Spleen (tissue), 11 donors: ENCODE data around the gene MCOLN1. TPM values are rescaled to one million over a fixed set of nuclear protein-coding genes. Genes with fewer than 3 reads are reported as not detected.

Experiments
- DNase-seq: peaks from one replicate; pipeline ENCODE4 v3.0.0-alpha.2; 2020
- H3K27ac ChIP-seq, 8 donors: fragments of 200-600 bp; sonication (generic) in 7 of 8; 1 replicate in 4 of 8; 2 replicates in 4 of 8; pipeline versions ENCODE4 v1.5.0 to v1.8.0; 2016 to 2021; ENCODE audit warnings: inconsistent platforms in 4 of 8, mild to moderate bottlenecking in 4 of 8, moderate library complexity in 1 of 8
- H3K27me3 ChIP-seq, 7 donors: fragments of 200-600 bp; sonication (generic) in 6 of 7; replicated peaks in 1 of 7; 1 replicate in 4 of 7; 2 replicates in 3 of 7; pipeline versions ENCODE4 v1.5.0 to v1.8.0; 2016 to 2021; ENCODE audit warnings: inconsistent platforms in 3 of 7, mild to moderate bottlenecking in 1 of 7
- H3K36me3 ChIP-seq, 6 donors: fragments of 200-600 bp; sonication (generic) in 5 of 6; 1 replicate in 4 of 6; 2 replicates in 2 of 6; pipeline versions ENCODE4 v1.5.0 to v1.8.0; 2016 to 2021; ENCODE audit warnings: inconsistent platforms in 2 of 6
- H3K4me1 ChIP-seq, 6 donors: fragments of 200-600 bp; sonication (generic) in 5 of 6; 1 replicate in 3 of 6; 2 replicates in 3 of 6; pipeline versions ENCODE4 v1.5.0 to v1.8.0; 2016 to 2021; ENCODE audit warnings: inconsistent platforms in 3 of 6
- H3K4me3 ChIP-seq, 8 donors: fragments of 200-600 bp; sonication (generic) in 7 of 8; 1 replicate in 4 of 8; 2 replicates in 4 of 8; pipeline versions ENCODE4 v1.5.0 to v1.8.0; 2016 to 2021; ENCODE audit warnings: inconsistent platforms in 4 of 8, mild to moderate bottlenecking in 4 of 8, moderate library complexity in 2 of 8
- H3K9me3 ChIP-seq, 8 donors: fragments of 200-600 bp; sonication (generic) in 7 of 8; 1 replicate in 4 of 8; 2 replicates in 4 of 8; pipeline versions ENCODE4 v1.5.0 to v1.8.0; 2016 to 2021; ENCODE audit warnings: inconsistent platforms in 4 of 8
- CTCF ChIP-seq, 11 experiments: fragments of 200-600 bp in 7 of 11; fragments of 450-650 bp in 4 of 11; sonication (generic) in 4 of 11; IDR thresholded peaks in 8 of 11; conservative IDR thresholded peaks in 3 of 11; 1 replicate in 7 of 11; 2 replicates in 4 of 11; pipeline versions ENCODE4 v1.4.0 to v1.8.0; 2016 to 2021; ENCODE audit warnings: antibody characterized with exemption in 11 of 11, inconsistent platforms in 4 of 11, mild to moderate bottlenecking in 1 of 11
- POLR2A ChIP-seq, 3 donors: fragments of 450-650 bp; IDR thresholded peaks; one replicate each; pipeline ENCODE4 v1.5.1; 2017; ENCODE audit warnings: antibody characterized with exemption in 3 of 3, mild to moderate bottlenecking in 1 of 3
- POLR2AphosphoS5 ChIP-seq, 3 donors: sonication (generic); formaldehyde crosslinking; IDR thresholded peaks; one replicate each; pipeline ENCODE4 v1.5.1; 2017; ENCODE audit warnings: antibody characterized with exemption in 3 of 3
- WGBS, 5 donors: extraction: QIAGEN DNeasy Blood & Tissue Kit in 3 of 5; methylation state at CpG; one replicate each; pipeline versions ENCODE4 v1.1.5 to v1.1.7; 2013 to 2018; 5-methylcytosine and 5-hydroxymethylcytosine counted together
- intact Hi-C: fragments of 100-400 bp; cut with DNase I; formaldehyde crosslinking; loops from one replicate; pipeline ENCODE4 v1.15.0; 2023; ENCODE audit warnings: low total_unique reads
- polyA plus RNA-seq, 3 donors: library from polyadenylated mRNA; stranded (reverse); fragments of 200-250 nt; gene quantifications; one replicate each; pipeline ENCODE4 v1.2.1, GENCODE V29; 2013
- total RNA-seq, 7 donors: library from RNA; depleted of rRNA in 3 of 7; stranded (reverse); fragments of >200 nt in 3 of 7; fragmentation: NEBNext Ultra II Directional in 4 of 7; extraction: Animal tissue kit (Norgen Biotek cat#: 25700) in 4 of 7; gene quantifications; one replicate each; pipeline versions ENCODE4 v1.1.0 to v1.2.1, GENCODE V29; 2016 to 2021
- donor health status: healthy with polysubstance abuse.
- donor health status: DM: no; HTN: no; CAD: no; lungs with moderate emphysema.
- donor health status: DM: no; HTN: no; CAD: no.
- donor health status: Bipolar disorder and iron deficiency.
- donor health status: healthy.
- donor health status: DM: no; HTN: no; CAD: no.
- donor health status: DM: yes; HTN: yes; CAD: no.

Gene MCOLN1
- total and polyA plus RNA-seq, 10 donors: 25.1 to 166 (median 117) TPM

- whole genome bisulfite sequencing, 5 donors: 54 to 89% (median 89%) methylated on average over 2 of the region's 2 CpGs
- Histone ChIP-seq H3K4me3 (no peak overlapping the region), H3K27me3 (no peaks in the 10 kb centered on the region), H3K4me1 (peaks cover 0 to 10% (median 0%) of the 10 kb centered on the region in 6 donors), H3K27ac (no peak overlapping the region), H3K36me3 (peaks cover 8 to 86% (median 63%) of the 10 kb centered on the region in 6 donors), H3K9me3 (no peaks in the 10 kb centered on the region)
- TF ChIP-seq CTCF (IDR thresholded peaks at IDR 0.05 in 8 of 11, conservative IDR thresholded peaks at IDR 0.05 in 3 of 11) (no peak), POLR2A (IDR thresholded peaks at IDR 0.05) (no peak), POLR2AphosphoS5 (IDR thresholded peaks at IDR 0.05) (no peak)
- DNase-seq: no peak
- intact Hi-C loops: no loop called here
Measured at GRCh38 chr19:7552781-7553180, 30.4 kb downstream of the MCOLN1 start.

GRCh38 chr19:7554565-7554964, 32.1 kb downstream of the MCOLN1 start:
- intact Hi-C loops: no loop called here
- DNase-seq: no peak

DNA sequence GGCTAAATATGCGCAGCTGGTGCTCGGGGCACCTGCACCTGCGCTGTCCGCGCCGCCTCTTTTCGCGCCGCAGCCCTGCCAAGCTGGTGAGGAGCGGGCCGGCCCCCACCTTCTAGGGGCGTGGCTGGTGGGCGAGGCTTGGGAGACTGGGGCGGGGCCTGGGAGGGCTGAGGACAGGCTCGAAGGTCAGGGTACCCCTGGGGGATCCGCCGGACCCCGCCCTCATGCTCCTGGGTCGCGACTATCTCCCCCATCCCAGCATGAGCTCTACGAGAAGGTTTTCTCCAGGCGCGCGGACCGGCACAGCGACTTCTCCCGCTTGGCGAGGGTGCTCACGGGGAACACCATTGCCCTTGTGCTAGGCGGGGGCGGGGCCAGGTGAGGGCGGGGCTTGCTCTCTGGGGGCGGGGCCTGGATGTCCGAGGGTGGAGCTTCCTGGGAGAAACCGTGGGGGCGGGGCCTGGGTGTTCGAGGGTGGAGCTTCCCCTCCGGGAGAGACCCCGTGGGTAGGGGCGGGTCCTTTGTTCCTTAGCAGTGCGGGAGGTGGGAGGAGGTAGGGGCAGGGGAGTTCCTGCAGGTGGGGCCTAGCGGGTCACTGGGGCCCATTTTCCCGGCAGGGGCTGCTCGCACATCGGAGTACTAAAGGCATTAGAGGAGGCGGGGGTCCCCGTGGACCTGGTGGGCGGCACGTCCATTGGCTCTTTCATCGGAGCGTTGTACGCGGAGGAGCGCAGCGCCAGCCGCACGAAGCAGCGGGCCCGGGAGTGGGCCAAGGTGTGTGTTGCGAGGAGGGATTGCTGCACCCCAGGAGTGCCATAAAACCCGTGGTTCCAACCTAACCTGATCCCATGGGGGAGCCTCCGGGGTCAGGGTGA, 32.8 kb downstream of the MCOLN1 start:
- 88 to 92% (median 91%) methylated on average over 52 to 62 of the region's 62 CpGs for WGBS, 5 donors
- intact Hi-C loops: no loop called here

More at GRCh38 chr19:7554565-7554964, 32.1 kb downstream of the MCOLN1 start:
- Histone ChIP-seq H3K36me3 (peaks cover 8 to 100% (median 80%) of the 10 kb centered on the region in 6 donors), H3K27ac (no peak overlapping the region), H3K27me3 (no peaks in the 10 kb centered on the region), H3K9me3 (no peaks in the 10 kb centered on the region), H3K4me1 (peaks cover 0 to 10% (median 0%) of the 10 kb centered on the region in 6 donors), H3K4me3 (no peak overlapping the region)
- WGBS, 5 donors: 90 to 97% (median 95%) methylated on average over 20 to 28 of the region's 28 CpGs
- TF ChIP-seq POLR2AphosphoS5 (IDR thresholded peaks at IDR 0.05) (peak in 2 of 3 donors; percentile 24 to 66), POLR2A (IDR thresholded peaks at IDR 0.05) (no peak), CTCF (IDR thresholded peaks at IDR 0.05 in 8 of 11, conservative IDR thresholded peaks at IDR 0.05 in 3 of 11) (no peak)

More for the DNA sequence above, 32.8 kb downstream of the MCOLN1 start:
- H3K36me3 ChIP-seq: peaks cover 8 to 100% (median 81%) of the 10 kb centered on the region in 6 donors
- H3K4me1 ChIP-seq: peaks cover 0 to 10% (median 0%) of the 10 kb centered on the region in 6 donors
- DNase-seq: no peak
- no peak overlapping the region for H3K4me3 ChIP-seq
- H3K9me3 ChIP-seq: peaks cover 0 to 2% (median 0%) of the 10 kb centered on the region in 8 donors
- peak in 1 of 3 donors; percentile 45 for TF ChIP-seq POLR2AphosphoS5 (IDR thresholded peaks at IDR 0.05)
- no peak for TF ChIP-seq CTCF (IDR thresholded peaks at IDR 0.05 in 8 of 11, conservative IDR thresholded peaks at IDR 0.05 in 3 of 11)
- no peak for TF ChIP-seq POLR2A (IDR thresholded peaks at IDR 0.05)
- H3K27me3 ChIP-seq: no peaks in the 10 kb centered on the region
- H3K27ac ChIP-seq: no peak overlapping the region
